ENCODE results near the gene FAM20A.

The FAM20A gene

GRCh38 chr17:68610554-68610953 is 9.4 kb upstream of the FAM20A start:
- no peak for DNase-seq (ENCODE audit: low read depth in 2 of 2)

GRCh38 chr17:68608515-68609130 is 7.5 kb upstream of the FAM20A start:
- no peak for DNase-seq (ENCODE audit: low read depth in 2 of 2)

DNA sequence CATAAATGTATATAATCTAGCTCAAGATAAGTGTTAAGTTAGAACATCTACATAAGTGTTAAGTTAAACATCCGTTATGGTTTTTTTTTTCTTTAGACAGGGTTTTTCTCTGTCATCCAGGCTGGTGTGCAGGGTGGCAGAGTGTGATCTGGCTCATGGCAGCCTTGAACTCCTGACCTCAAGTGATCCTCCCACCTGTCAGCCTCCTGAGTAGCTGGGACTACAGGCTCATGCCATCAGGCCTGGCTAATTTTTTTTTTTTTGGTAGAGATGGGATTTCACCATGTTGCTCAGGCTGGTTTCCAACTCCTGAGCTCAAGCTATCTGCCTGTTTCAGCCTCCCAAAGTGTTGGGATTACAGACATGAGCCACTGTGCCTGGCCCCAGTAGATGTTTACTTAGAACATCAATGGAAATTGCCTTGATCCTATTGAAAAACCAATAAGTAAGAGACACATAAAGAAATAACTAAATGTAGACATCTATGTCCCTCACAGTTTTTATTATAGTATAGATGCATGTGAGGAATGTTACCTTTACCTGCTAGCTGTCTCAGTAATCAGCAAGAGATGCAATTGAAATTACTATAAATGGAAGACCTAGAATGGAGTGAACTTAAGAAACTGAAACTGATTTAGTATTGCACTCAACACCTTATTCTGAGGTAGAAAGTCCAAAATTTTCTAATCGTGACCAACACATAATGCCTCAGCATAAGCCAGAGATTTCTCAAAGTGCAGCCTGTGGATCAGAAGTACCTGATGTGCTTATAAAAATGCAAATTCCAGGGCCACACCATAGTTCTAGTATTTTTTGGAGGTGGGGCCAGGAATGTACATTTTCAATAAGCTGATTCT is 5.5 kb upstream of the FAM20A start:
- DNase-seq (ENCODE audit: low read depth in 2 of 2), result no peak

DNA sequence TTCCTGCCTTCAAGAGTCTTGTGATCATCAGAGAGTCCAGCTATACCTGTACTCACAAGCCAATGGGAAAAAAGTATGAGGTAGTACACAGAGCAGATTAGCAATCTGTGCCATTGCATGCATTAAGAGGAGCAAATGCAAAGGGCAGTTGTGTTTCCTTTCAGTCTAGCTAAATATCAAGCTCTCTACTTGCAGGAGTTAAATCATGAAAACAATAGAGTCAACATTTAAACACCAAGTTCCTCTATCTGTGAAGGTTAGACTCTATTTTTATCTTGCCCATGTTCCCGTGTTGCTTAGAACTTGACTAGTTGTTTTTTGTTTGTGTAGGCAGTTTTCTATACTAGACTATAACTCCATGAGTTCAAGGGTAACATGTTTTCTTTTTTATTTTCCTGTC is 4.7 kb upstream of the FAM20A start:
- DNase-seq (ENCODE audit: low read depth in 2 of 2), result no peak

DNA sequence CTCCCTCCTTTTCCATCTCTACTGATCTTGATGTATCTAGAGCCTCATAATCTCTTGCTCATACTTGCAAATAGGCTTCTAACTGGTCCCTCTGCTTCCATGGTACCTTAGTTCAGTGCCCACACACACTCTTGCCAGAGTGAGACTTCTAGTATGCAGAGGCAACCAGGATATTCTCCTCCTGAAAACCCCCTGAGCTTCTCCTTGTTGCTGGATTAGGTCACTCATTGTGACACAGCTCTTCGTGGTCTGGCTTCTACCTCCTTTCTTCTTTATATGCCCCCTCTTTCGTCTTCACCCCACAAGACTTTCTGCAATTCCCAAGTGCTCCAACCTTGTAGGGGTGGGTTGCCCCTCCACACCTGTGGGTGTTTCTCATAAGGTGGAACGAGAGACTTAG is 2.5 kb upstream of the FAM20A start:
- DNase-seq (ENCODE audit: low read depth in 2 of 2), result no peak

- no peak for DNase-seq (ENCODE audit: low read depth in 2 of 2)
Observed at GRCh38 chr17:68603027-68603426, 1.9 kb upstream of the FAM20A start.

DNA sequence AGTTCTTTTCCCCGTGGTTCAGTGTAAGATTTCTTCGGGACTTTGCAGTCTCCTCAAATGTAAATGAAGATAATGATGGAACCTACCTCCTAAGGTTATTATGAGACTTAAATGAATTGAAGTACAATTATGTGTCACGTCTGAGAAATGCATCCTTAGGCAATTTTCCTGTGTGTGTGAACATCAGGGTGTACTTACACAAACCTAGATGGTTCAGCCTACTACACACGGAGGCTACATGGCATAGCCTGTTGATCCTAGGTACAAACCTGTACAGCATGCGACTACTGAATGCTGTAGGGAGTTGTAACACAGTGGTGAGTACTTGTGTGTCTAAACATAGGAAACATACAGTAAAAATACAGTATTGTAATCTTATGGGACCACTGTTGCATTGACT is 1.1 kb upstream of the FAM20A start:
- no peak for DNase-seq (ENCODE audit: low read depth in 2 of 2)

- DNase-seq (ENCODE audit: low read depth in 2 of 2), result no peak
Observed at GRCh38 chr17:68601565-68602288, 560 bp upstream of the FAM20A start.

DNA sequence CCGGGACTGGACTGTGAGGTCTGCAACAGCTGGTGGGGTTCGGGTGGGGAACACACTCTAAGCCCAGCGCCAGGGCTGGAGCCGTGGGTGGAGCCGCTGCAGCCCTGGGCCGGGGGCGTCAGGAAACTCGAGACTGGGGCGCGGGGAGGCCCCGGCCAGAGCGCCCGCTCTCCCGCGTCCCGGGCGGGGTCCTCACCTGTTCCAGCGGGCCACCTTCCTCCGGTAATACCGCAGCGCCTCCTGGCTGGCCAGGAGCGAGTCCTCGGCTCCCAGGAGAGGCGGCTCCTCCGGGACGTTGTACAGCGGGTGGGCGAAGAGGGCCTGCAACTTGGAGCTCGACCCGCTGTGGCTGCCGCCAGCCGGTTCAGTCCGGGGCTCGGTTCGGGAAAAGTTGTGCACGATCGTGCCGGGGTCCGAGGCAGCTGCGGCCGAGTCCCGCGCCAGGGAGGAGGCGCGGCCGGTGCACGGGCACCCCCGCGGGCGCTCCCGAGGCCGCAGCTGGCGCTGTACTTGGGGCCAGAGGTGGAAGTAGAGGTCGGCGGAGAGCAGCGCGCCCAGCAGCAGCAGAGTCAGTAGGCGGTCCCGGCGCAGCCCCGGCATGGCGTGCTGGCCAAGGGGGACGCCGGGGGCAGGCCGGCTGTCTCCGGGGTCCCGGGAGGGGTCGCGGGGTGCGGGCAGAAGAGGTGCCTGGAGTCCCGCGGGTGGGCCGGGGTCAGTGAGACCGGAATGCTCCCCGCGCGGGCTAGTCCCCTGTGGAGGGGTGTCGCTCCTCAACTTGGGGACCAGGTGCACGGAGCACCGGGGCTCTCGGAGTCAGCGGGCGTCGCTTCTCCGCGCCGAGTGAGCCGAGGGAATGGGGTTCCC is 868 bp downstream of the FAM20A start:
- DNase-seq (ENCODE audit: low read depth in 2 of 2), result no peak

DNA sequence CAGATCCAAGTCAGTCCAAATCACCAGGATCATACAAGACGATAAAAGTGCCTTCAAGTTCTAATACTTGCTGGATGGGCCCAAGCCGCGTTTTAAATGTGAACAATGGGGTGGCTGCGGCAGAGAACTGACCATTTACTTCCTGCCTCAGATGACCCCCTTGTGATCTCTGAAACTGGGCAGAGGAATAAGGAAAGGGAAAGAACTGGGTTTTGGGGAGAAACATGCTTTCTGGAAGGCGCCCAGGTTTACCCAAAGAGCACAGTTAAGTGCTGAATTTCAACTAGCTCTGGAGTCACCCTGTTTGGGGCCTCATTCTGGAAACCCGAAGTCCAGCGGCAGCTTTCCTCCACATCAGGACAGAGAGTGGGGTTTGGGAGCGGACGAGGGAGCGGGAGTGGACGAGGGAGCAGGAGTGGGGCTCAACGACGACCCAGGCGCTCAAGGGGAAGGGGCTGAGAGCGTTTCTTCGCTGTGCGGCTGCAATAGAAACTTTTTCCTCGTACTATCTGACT is 1.6 kb downstream of the FAM20A start:
- no peak for DNase-seq (ENCODE audit: low read depth in 2 of 2)

GRCh38 chr17:68599091-68599490 is 2.1 kb downstream of the FAM20A start:
- DNase-seq (ENCODE audit: low read depth in 2 of 2), result no peak

DNA sequence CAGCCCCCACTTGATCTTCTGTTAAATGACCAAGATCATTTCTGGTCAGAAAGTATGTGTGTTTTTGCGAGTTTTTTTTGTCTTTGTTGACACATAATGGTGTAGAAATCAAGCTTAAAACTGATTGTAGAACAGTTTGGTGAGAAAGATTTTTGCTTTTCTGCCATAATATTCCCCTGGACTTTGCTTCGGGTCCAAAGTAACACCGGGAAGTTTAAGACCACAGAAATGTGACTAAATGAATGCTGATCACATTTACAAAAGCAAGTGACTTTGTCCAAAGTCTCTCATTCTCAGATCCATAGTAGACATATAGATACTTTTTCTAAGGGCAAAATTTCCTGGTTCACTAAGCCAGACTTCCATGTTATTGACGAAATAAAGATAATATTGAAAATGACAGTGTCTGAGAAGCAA is 2.6 kb downstream of the FAM20A start:
- DNase-seq (ENCODE audit: low read depth in 2 of 2), result no peak

DNA sequence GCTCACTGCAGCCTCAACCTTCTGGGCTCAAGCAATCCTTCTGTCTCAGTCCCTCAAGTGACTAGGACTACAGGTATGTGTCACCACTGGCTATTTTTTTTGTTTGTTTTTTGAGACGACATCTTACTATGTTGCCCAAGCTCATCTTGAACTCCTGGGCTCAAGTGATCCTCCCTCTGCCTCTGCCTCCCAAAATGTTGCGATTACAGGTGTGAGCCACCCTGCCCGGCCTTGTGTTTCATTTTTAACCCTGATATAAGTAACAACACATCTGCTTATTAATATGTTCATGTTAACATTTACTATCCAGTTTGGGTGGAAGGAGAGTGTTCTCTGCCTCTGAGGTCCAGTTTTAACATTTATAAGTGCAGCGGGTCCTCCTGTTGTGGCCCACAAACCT is 3.1 kb downstream of the FAM20A start:
- no peak for DNase-seq (ENCODE audit: low read depth in 2 of 2)

GRCh38 chr17:68596411-68596945 is 4.7 kb downstream of the FAM20A start:
- DNase-seq (ENCODE audit: low read depth in 2 of 2), result no peak

DNA sequence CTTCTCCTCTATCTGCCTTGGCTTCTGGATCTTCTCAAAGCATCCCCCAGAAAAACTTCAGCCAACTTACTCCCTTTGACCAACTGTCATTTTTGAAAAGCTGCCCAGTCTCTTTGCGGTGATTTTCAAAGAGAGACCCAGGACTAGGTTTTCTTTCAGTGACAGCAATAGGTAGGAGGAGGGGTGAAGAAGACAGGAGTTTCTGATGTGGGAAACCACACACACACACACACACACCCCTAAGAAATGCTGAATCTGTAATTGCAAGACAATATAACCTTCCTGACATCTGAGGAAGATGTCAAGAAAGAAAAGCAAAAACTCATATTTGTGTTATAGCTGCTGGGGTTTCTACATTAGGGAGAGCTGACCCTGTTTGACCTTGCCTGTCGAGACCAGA is 5.2 kb downstream of the FAM20A start:
- no peak for DNase-seq (ENCODE audit: low read depth in 2 of 2)

- DNase-seq (ENCODE audit: low read depth in 2 of 2), result no peak
Observed at GRCh38 chr17:68595496-68595895, 5.7 kb downstream of the FAM20A start.

GRCh38 chr17:68594552-68594951 is 6.6 kb downstream of the FAM20A start:
- DNase-seq (ENCODE audit: low read depth in 2 of 2), result no peak

DNA sequence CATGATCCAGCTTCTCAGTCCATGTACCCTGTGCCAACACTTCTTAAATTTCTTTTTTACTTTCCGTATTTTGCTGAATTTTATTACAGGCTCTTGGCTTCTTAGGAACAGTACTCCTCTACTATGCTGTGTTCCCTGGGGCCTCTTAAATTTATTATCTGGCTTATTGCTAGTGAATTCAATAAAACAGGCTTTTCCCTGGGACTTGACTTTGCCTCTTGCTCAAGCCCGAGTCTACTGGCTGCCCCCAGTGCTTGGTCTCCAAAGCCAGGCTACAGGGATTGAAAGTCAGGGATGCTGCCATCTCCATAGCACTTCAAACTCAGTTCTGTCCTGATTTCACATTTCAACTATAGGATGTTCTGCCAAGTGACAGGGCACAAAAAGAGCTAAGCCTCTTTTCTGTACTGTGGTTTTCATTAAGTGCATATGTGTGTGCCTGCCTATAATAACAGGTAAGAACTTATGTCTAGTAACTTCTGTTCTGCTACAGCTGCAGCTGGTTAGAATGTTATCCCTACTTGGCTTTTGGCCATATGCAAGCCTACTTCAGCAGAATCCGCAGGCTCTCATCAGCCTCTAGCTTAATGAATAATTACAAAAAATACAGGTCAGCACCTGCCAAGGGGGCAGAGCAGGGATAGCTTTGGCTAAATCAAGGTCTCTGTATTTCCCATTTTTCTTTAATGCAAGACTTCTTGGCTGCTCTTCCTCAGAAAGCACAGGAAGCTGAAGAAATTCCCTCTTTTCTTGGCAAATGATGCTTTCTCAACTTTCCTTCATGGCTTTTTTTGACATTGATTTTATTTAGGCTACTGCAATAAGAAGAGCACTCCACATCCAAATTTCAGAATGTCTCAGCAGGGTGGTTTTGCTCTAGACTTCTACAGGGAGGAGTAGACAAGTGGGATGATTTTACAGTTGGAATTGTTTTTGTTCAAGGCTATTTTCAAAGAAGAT is 8.2 kb downstream of the FAM20A start:
- no peak for DNase-seq (ENCODE audit: low read depth in 2 of 2)

DNA sequence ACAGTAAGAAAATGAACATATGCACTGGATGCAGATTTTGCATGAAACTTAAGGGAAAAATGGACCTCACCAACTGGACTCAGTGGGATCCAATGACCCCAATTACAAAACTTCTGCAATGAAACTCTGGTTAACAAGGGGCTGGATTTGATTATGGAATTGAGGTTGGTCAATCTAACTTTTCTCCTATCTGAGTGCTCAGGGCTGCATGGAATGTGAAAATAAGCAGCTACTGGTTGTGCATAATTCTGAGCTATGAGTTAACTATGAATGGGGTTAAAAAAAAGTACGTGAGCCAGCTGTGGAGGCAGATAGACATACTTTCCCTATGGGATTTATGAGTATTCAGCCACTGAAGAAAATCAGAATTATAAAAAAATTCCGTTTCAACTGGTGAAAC is 9.2 kb downstream of the FAM20A start:
- no peak for DNase-seq (ENCODE audit: low read depth in 2 of 2)

- no peak for DNase-seq (ENCODE audit: low read depth in 2 of 2)
Observed at GRCh38 chr17:68591583-68591982, 9.6 kb downstream of the FAM20A start.
